Endometrium (tissue), 2 donors: ENCODE measurements around the gene GPR22.
A peak's percentile ranks its signal among the peaks of the same experiment; 100 is the strongest.

Experiments used
- FAIRE-seq: peaks from 2 replicates; lab custom pipeline; 2012; peaks lifted over from hg19 to GRCh38; lab: Jason Lieb, UNC
- donor health status: control.
- donor health status: control.

The GPR22 gene, protein sequence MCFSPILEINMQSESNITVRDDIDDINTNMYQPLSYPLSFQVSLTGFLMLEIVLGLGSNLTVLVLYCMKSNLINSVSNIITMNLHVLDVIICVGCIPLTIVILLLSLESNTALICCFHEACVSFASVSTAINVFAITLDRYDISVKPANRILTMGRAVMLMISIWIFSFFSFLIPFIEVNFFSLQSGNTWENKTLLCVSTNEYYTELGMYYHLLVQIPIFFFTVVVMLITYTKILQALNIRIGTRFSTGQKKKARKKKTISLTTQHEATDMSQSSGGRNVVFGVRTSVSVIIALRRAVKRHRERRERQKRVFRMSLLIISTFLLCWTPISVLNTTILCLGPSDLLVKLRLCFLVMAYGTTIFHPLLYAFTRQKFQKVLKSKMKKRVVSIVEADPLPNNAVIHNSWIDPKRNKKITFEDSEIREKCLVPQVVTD

DNA sequence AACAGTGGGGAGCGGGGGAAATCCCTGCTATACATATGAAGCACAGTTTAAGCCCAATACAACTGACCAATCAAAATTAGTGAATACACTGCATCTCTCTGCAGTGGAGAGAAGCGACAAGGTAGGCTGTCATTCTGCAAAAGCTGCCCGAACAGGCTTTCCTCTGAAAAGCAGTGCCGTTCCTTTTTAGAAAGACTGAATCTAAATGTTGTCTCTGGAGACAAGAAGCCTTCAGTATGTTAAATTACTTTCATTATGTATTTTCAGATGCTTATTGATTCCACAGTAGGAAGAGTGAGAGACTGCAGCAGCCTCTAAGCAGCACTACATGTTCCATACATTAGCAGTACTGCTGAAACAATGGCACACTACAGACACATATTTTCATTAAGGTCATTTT is at the start of gene GPR22:
TSS of gene GPR22 (plus strand) at position 129 of the 400 bp plus-strand sequence. CDS start 4,004 bp downstream, outside the sequence.
- FAIRE-seq = no peak

DNA sequence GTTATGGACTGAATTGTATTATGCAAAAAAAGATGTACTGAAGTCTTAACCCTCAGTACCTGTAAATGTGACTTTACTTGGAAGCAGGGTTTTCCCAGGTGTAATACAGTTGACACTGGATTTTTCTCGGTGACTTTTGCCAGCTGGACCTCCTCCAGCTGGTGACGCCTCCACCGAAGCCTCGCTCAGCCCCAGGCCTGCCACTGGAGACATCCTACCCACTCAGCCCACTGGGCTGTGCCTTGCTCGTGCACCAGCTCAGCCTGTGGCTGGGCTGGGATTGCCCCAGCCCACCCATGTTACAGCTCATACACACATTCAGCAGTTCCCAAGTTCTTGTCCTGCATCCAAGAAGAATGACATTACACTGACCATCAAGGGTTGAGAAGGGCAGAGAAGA is 42.4 kb upstream of the GPR22 start:
- no peak for FAIRE-seq

DNA sequence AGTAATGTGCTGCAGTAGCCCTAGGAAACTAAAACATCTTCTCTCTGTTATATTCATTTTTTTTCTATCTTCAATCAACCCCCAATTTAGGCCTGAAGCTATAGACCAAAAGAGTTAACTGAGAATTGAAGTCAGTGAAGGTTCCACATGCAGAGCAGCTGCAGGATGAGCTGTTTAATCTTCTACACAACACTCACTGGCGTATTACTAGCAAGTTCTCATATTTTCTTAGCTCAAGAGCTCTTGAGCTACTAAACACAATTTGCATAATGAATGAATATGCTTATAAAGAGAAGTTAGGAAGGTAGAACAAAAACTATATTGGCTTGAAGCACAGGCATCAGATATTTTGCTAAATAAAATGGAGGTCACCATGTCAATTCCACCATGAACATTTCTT is 41.2 kb upstream of the GPR22 start:
- no peak for FAIRE-seq

DNA sequence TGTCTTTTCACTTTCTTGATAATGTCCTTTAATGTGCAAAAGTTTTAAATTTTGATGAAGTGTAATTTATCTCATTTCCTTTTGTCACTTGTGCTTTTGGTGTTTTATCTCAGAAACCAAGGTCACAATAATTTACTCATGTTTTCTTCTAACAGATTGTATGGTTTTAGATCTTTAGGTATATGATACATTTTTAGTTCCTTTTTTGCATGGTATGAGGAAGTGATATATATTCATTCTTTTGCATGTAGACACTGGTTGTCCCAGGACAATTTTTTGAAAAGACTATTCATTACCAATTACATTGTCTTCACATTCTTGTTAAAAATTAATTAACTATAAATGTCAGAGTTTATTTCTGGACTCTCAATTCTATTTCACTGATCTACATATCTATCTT is 39.8 kb upstream of the GPR22 start:
- no peak for FAIRE-seq

DNA sequence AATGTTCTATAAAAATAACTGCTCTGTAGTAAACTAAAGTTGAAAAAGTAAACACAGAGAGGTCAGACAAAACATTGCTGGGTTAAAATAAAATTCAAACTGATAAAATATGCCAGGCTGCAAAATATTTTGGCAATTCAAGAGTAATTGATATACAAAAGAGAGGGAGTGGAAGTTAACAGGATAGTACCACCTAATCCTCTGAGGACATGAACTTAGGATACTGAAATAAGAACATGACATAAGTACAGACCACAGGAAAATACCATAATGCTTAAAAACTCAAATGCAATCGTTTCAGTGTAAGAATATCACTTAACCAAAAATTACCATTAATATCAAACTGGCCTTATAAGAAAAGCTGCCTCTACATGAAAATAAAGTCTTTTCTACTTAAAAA is 37.6 kb upstream of the GPR22 start:
- FAIRE-seq = no peak

DNA sequence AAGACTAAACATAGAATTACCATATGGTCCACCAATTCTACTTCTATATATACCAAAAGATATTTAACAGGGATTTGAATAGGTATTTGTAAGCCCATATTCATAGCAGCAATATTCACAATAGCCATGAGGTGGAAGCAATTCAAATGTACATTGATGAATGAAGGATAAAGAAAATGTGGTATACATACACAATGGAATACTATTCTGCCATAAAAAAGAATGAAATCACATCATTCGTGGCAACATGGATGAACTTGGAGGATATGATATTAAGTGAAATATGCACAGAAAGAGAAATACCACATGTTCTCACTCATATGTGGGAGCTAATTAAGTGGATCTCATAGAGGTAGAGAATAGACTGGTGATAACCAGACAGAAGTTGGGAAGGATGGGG is 34.1 kb upstream of the GPR22 start:
- FAIRE-seq = no peak

DNA sequence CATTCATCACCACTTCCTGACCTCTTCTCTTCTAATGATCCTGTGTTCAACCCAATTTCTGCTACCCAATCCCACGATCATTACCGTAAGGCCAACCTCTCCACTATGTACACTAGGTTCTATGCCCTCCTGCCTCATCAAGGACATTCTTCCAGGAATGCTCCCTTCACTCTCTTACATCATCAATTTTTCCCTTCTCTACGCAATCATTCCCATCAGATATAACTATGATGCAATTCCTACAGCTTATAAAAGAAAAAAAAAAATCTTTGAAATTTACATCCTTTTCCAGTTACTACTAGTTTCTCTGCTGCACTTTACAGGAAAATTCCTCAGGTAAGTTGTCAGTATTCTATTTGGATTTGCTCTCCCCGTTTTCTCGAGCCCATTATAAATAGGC is 30.8 kb upstream of the GPR22 start:
- no peak for FAIRE-seq

DNA sequence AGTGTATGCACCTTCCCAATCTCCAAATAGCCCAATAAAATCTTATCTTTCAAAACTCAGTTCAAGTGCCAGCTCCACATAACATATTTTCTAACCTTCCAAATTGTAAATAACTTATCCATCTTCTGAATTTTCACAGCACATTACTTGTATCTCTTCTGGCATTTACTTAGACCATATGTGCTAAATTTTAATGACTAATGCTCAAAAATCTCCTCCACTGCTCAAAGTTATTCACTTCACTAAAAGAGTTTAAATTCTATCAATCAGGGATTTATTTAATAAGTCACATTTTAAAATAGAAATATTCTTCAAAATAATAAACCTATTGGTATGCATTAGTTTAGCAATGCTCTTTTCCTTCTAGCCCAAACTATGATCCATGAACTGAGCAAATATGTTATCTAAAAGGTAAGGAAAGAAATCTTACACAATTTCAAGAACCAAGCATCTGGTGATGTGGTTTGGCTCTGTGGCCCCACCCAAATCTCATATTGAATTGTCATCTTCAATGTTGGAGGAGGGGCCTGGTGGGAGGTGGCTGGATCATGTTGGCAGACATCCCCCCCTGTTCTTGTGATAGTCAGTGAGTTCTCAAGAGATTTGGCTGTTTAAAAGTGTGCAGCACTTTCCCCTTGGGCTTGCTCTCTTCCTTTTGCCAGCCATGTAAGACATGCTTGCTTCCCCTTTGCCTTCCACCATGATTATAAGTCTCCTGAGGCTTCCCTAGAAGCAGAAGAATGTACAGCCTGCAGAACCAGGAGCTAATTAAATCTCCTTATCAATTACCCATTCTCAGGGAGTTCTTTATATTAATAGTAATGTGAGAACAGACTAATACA is 28.1 kb upstream of the GPR22 start:
- FAIRE-seq = no peak

DNA sequence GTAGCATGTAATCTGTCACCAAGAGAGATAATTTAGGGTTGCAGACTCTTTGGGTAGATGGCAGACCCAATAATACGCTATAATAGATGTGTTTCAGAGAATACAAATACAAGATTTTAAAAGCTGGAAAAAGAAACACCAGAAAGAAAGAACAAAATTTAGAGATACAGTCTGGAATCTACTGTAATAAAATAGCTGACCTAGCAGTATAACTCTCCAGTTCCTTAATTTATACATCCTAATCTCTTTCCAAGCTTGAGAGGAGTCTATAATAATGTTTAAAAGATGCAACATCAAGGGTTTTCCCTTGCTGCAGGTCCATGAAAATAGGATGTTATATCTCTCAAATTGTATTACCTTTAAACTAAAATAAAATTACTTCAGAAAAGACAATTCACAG is 27.2 kb upstream of the GPR22 start:
- no peak for FAIRE-seq

DNA sequence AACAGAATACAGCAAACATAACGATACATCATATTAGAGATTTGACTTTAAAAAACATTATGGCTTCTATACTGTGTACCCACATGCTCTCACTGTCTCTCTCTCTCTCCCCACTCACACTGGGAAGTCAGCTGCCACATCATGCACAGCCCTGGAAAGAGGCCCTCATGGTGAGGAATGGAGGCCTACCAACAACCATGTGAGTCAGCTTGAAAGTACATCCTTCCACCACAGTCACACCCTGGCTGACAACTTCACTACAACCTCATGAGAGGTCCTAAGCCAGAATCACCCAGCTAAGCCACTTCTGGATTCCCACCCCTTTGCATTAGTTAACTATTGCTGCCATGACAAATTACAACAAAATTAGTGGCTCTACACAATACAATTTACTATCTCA is 23.3 kb upstream of the GPR22 start:
- FAIRE-seq = no peak

DNA sequence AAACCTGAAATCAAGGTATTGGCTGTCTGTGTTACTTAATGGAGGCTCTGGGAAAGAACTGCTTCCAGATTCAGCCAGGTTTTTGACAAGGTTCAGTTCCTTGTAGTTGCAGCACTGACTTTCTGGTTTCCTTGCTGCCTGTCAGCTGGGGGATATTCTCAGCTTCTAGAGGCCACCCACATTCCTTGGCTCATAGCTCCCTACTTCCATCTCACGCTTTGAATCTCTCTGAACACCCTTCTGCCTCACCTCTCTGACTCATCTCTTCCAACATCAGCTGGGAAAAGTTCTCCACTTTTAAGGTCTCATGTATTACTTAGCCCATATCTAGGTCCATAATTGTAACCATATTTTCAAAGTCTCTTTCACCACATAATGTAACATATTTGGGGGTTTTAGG is 22.9 kb upstream of the GPR22 start:
- FAIRE-seq = no peak

DNA sequence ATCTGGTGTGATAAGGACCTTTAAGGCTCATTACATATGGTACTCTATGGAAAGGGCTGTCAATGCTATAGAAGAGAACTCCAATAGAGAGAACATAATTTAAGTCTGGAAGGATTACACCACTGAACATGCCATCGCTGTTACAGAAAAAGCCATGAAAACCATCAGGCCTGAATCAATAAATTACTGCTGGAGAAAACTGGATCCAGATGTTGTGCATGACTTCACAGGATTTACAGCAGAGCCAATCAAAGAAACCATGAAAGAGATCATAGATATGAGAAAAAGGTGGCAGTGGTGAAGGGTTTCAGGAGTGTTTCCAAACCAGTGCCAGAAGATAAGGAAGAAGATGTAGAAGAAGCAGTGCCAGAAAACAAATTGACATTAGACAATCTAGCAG is 18.9 kb upstream of the GPR22 start:
- no peak for FAIRE-seq

DNA sequence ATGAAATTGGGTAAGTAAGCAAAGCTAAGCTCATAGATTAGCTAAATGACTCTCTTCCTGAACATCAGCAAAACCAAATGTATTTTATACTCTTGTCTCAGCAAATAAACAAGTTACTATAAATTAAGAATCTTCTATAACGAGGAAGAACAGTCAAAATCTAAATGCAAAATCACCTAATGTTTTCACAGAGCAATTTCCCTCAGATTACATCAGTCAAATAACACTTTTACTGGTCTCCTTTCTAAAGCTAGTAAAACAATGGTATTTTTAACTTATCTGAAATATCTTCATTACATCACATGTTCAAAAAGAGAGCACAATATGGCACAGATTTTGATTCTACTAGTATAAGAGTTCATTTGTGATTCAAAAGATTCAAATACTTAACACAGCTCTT is 16.5 kb upstream of the GPR22 start:
- no peak for FAIRE-seq

DNA sequence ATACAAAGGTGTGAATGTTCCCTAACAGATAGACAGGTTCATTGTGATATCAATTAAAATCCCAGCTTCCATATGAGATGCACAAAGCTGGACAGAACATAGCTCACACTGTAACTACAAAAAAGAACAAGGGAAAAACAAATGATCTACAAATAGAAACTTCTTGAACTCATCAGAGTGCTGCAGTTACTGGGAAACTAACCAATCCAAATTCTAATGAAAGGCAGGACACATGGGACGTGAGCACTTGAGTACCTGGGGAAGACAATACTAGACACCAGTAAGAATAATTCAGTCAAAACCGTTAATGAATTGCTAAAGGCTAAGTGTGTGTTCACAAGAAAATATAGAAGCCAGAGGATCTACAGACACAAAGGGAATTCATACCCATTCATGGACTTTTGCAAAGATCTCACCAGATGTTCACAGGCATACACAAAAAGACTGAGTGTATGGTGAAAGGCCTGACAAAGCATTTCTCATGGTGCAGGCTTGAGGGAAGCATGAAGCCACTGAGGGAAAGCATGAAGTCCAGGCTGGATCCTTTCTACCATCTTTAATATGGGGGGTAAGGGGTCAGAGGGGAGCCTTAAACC is 7.8 kb upstream of the GPR22 start:
- FAIRE-seq = no peak

DNA sequence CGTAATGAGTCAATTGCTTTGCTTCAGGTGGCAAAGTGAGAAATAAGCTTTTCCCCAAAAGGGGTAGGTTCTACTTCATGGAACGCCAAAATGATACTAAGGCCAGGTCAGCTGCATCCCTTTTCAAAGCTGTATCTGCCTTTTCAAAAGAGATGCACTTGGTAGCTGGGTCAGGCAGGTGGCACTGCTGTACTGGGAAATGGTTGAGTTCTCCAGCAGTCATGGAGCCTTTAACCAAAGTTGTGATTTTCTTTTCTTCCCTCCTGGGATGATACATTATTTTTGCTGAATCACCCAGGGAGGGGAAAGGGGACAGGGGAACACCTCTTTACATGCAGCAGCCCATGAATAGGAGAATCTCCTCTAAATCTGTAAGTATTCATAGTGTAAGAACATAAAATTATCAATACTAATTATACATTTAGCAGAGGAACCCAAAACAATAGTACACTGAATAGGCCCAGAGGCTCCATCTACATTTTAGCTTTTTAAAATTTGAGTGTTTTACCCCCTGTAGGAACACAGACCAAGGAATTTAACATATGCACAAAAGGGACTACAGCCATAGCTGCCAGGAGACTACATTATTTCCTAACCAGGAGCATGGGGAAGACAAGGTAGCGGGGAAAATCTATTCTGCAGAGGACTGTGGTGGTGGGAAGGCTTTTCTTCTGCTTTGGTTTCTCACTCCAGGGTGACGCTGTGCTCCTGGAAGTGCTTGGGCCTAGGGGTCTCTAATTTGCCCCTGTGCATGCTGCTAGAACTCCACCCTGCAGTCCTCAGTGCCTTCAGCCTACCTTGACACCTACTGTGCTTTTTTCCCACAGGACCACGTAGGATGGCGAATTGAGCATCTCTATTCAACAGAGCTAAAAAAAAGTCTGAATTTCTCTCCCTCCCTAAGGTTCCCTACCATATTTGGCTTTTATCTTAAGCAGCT is 6.4 kb upstream of the GPR22 start:
- FAIRE-seq = peak; percentile 72

DNA sequence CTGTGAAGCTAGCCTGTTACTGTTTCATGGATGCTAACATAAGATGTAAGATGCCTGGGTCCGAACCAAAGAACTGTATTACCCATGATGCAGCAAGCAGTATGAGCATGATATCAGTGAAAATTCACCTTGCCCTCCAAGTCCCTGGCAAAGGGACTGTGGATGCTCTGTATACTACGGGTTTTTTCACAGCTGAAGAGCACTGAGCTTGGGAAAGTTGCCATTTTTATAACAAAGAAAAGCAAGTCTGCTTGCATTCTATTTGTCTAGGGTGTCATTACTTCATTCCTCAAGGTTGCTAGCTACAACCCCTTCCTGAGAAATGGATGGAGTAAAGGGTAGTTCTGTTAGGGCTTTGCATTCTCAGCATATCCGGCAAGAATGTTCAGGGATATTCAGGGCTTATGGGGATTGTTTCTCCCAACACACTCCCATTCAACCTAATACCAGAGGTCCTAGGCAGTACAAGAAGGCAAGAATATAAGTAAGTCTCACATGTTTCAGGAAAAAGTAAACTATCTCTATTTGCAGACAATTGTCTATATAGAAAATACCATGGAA is 5.1 kb upstream of the GPR22 start:
- no peak for FAIRE-seq

DNA sequence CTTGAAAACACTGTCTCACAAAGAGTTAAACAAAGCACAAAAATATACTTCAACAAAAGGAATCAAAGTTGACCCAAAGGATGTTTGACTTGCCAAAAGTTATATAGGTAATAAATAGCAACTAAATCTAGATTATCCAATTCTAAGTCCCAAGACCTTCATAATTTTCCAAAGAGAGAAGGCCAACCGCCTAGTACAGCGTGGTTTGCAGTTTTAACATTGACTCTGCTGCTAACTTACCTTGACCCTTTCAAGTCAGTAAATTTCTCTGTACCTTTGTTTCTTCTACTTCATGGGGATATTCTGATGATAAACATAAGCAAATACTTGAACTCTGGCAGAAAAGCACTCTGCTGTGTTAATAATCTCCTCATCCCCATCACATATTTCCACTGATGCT is 1.9 kb upstream of the GPR22 start:
- FAIRE-seq = no peak

DNA sequence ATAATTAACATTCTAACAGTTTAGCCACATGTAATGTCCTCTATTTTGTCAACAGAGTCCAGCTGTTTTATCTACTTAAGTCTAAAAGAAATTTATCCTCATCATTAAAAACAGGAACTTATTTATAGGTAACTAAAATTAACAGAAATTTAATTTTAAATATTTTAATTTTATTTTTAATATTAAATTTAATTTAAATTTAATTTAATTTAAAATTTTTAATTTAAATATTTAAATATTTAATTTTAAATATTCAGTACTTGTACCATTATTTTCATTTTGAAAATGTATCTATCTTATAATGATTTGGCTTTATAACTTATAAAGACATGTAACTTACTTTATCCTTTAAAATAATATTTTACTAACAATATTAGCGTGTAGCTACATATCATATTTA is 1.0 kb upstream of the GPR22 start:
- peak; percentile 96 for FAIRE-seq

DNA sequence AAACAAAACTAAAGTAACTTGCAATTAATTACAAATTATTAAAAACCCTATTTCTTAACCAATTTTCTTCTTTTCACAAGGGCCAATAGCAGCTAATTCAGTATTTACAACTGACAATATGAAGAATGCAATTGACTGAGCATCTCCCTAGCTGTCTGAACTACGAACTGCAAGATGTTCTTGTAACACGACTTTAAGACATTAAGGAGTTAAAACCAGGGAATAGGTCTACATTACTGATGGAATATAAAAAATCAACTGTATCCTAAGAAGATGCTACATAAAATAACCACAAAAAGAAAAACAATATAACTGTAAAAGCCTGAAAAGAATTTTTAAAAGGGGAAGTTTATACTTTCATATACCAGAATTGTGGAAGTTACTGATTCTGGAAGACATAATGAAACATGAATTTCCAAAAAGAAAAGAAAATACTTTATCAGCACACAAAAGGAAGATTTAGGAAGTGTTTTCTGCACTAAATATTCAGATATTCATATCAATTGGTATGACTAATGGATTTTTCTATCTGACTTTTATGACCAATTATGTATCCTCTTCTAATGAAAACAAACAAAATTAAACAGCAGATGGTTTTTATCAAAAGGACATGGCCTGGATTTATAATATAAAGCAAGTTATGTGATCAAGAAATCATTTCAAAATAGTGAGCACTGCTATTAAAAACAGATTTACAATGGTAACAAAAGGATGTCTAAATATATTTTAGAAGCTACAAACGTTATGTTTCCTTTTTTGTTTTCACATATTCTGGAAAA is 1.6 kb downstream of the GPR22 start:
- FAIRE-seq = peak; percentile 98

DNA sequence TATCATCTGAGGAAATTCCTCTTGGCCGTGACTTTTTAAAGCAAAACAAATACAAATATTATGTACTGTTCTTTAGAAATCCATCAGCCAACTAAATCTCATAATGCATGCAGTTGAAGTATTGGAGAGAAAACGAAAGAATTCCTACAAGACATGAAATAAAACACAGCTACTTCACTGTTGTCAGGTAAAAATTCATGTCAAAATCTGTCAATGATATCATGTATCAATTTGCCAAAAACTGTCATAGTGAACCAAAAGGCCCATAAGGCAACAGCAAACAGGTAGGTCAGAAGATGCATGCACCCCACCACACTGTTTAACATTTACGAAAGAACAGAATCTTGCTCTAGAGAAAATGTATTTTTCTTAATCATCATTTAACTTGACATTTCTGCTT is 2.3 kb downstream of the GPR22 start:
- FAIRE-seq = no peak

DNA sequence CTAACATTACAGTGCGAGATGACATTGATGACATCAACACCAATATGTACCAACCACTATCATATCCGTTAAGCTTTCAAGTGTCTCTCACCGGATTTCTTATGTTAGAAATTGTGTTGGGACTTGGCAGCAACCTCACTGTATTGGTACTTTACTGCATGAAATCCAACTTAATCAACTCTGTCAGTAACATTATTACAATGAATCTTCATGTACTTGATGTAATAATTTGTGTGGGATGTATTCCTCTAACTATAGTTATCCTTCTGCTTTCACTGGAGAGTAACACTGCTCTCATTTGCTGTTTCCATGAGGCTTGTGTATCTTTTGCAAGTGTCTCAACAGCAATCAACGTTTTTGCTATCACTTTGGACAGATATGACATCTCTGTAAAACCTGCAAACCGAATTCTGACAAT is 4.3 kb downstream of the GPR22 start:
- FAIRE-seq = no peak
